ENCODE data around the gene KBTBD3. TPM values are rescaled to one million over a fixed set of nuclear protein-coding genes. Genes with fewer than 3 reads are reported as not detected.
"Not testable (repeated sequence)": the region's sequence is repeated elsewhere in the genome, so short reads cannot be mapped to it uniquely, and the experiment has no call there.

The KBTBD3 gene
- total RNA-seq, 1 experiment from 2014 or later = 7.4 TPM

DNA sequence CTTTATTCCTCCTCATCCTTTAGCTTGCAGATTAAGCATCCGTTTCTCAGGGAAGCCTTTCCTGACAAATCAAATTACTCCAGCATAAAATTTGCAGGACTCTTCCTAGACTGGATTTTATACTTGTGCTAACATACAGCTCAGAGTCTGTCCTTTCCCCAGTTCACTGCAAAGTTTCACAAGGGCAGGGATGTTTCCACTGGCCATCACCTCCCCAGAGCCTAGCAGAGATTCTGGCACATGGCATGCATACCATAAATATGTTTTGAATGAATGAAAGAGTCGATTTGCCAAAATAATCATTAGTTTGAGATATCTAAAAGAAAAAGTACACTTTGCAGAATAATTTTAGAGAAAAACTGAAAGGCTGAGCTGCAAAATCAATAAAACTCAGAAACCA is 65.7 kb downstream of the KBTBD3 start:
- DNase-seq (ENCODE audit: low spot score) = no peak

DNA sequence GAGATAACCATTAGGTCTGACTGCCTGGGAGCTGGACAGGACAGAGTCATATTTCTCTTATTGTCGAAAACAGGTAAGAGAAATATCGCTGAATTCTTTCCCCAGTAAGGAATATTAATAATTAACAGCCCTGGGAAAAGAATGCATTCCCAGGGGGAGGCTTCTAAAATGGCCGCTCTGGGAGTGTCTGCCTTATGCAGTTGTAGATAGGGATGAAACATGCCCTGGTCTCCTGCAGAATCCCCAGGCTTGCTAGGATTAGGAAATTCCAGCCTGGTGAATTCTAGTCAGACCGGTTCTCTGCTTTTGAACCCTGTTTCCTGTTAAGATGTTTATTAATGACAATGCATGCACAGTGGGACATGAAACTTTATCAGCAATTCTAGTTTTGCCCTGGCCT is 74.1 kb downstream of the KBTBD3 start:
- DNase-seq (ENCODE audit: low spot score) = not testable (repeated sequence)

- DNase-seq (ENCODE audit: low spot score) = no peak
These were observed 75.7 kb downstream of the KBTBD3 start for GRCh38 chr11:106001304-106002012.

Other genes with a start within 250 kb of the KBTBD3 start
- 16.2 and 18.1 TPM in 2 replicates for gene MSANTD4, start 55.1 kb downstream of the KBTBD3 start, total RNA-seq (2014; rRNA removed; shearing (Covaris generic))
- gene AASDHPPT, start 315 bp upstream of the KBTBD3 start, total RNA-seq (2014; rRNA removed; shearing (Covaris generic)) = 42.8 and 50.1 TPM in 2 replicates